IPS-NIHi7 (cell line): ENCODE data around the gene FICD.
A peak's percentile ranks its signal among the peaks of the same experiment; 100 is the strongest.
"Not testable (repeated sequence)": the region's sequence is repeated elsewhere in the genome, so short reads cannot be mapped to it uniquely, and the experiment has no call there.

Source experiments
- DNase-seq: peaks from one replicate; pipeline ENCODE4 v3.0.0; 2012; ENCODE audit warnings: mixed read lengths; ENCODE audit errors: extremely low spot score

Gene FICD

DNA sequence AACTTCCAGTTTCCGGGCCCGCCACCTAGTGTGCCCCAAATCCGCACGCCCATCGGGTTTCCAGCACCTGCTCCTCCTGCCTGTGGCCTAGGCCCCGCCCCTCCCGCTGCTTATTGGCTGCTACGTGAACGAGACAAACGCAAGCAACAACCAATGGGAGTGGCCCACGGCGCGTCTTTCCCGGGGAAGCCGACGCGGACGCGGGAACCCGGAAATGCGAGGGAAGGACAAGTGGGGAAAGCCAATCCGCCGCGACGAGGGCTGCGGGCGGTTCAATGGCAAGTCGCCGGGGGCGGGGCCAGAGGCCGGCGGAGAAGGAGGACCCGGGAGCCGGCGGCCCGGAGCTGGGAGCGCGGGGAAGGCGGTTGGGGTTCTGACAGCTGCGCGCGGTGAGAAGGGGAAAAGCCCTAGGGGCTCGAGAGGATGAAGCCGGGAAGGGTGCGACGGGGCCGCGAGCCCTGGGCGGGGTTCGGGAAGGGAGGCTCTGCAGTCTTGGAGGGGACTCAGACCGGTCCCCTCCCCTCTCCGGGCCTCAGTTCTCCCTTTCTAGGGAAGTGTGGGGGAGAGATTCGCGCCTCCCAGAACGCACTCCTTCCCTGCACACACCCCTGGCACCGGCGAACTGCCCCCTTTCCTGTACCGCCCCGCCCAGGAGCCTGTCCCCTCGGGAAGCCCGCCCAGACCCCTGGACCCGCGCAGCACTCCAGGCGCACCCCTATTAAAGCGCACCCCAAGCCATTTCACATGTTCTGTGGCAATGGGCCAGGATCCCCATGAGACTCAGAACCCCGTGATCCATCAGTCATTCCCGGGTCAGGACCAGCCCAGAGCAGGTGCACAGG, at the start of gene FICD:
Gene FICD (plus strand): TSS at position 305 of the 842 bp plus-strand sequence. CDS start 1,696 bp downstream, outside the sequence.
- peak; percentile 98 for DNase-seq

GRCh38 chr12:108465417-108465816, 49.7 kb upstream of the FICD start:
- DNase-seq, result no peak

DNA sequence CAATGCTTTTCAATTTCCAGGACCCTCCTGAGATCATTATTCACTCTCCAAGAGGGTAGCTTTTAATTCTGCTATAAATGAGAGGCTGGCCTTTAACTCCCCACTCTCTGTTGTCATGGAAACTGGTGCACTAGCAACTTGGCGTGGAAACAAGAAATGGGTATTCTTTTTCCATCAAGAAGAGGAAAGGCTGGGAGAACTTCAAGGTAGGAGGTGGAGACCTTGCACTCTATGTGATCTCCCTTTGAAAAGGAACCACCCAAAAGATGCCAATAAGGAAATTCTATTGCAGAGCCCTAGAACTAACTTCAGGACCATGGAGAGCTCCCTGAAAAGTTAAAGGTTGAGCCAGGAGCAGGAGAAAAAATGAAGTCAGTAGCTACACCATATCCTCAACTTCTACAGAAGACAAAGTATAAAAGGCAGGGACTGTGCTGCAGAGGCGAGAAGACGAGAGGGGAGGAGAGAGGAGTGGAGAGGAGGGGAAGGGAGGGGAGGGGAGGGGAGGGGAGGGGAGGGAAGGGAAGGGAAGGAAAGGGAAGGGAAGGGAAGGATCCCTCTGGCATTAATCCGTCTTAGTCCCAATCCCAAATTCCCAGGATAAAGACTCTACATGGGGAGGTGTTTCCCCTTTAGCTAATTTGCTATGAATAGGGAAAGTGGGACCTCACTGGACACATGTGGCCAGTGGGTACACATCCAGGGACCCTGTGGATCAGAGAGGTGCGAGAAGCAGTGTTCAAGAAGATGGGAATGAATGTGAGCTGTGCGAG, 46.7 kb upstream of the FICD start:
- peak; percentile 79 for DNase-seq

DNA sequence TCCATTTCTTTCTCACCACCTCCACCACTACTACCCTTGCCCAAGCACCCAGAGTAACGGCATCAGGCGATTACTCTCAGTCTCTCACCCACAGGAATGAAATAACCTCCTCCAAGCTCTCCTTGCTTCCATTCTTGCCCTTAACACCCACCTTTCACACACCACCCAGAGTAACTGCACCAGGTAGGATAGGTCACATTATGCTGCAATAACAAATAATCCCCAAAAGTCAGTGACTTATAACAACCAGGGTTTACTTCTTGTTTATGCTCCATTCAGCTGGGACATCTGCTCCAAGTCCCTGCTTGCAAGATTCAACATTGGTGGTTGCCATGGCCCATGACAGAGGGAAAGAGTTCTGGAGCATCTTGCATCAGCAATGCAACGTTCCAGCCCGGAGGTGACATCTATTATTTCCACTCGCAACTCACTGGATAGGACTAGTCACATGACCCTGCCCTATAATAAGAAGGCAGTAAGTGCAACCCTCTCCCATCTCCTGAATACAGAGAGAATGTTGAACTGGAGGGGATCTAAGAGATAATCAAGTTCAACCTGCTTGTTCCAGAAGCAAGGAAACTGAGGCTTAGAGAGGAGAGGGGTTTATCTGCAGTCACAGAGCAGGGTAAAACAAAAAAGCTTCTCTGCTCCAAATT, 41.5 kb upstream of the FICD start:
- DNase-seq, result no peak

- DNase-seq, result no peak
These were observed 39.7 kb upstream of the FICD start for GRCh38 chr12:108475396-108475795.

DNA sequence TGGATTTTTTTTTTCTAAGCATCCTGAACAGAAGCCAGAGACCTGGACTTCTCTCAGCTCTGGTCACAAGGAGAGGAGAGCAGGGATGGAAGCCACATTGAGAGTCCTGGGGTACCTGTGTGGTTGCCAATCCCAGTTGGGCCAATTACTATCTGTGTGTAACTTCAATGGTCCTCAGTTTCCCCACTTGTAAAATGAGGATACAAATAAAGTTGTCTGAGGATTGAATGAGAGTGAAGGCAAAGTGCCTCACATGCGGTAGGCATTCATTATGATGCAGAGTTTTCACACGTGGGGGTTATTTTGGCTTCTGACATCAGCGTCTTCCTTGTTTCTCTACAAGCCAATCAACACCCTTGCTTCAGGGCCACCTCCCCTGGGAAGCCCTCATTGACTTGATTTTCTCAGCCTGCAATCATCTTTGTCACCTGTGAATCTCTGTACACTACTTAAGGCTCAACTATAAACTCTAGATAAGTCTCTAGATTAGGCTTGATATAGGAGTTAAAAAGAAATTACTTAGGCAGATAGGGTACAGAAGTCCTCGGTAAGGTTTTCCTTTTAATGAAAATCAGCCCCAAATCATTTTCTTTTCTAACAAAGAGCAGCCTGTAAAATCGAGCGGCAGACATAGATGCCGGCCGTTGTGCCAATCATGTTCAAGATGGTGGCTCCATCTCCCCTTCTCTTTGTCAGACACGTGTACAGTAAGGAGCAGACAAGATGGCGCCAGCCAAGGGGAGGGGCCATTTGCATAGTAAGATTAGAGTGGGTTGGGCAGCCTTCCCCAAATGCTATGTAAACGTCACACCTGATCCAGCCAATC, 37.8 kb upstream of the FICD start:
- no peak for DNase-seq

GRCh38 chr12:108477881-108478259, 37.2 kb upstream of the FICD start:
- DNase-seq, result no peak

DNA sequence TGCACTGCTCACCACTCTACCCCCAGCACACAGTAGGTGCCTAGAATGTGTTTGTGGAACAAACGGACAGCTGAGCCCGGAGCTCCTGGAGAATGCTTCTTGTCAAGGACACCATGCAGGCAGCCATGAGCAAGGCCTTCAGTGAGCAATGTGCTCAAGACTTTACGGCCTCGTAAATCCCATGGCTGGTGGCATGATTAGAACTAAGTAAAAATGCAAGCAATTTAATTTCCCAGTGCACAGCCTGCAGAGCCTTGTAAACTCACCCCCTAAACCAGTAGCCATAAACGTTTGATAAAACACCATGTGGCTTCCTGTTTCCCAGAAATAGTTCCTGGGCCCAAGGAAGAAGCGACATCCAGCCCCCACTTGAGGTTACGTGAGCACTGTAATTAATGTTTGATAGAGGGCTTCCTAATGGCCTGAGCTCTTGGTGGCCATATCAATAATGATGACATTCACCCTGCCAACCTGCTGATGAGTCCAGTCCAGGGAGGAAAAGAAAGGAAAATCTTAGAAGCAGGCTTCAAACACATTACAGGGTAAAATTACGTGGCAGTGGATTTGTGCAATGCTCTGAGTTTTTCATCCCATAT, 36.4 kb upstream of the FICD start:
- DNase-seq, result no peak

DNA sequence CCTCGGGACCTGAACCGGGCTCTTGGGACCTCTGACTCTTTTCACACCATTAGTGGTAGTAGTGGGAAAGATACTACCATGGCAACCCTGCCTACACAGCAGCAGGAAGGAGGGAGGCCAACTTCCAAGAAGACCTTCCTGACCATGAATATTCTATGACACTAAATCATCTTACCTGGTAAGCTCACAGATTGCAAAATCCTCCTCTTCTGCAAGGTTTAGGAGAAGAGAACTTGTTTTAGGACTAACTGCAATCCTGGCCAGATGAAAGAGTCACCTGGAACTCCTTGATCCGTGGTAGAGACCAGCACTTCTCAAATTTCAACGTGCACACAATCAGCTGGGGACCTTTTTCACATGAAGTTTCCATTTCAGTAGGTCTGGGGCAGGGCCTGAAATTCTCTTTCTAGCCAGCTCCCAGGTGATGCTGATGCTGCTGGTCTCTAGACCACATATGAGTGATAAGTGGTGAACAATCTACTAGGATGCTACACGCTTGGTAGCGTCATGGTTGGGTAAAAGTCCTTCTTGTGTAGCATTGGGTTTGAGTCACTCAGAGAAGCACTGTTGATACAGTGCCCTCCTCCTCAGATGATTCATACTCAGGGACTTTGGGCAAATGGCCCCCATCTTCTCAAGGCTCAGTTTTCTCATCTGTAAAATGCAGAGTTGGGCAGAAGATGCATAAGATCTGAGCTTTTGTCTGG, 35.6 kb upstream of the FICD start:
- DNase-seq, result no peak

- no peak for DNase-seq
These were observed 32.3 kb upstream of the FICD start for GRCh38 chr12:108482717-108483212.

DNA sequence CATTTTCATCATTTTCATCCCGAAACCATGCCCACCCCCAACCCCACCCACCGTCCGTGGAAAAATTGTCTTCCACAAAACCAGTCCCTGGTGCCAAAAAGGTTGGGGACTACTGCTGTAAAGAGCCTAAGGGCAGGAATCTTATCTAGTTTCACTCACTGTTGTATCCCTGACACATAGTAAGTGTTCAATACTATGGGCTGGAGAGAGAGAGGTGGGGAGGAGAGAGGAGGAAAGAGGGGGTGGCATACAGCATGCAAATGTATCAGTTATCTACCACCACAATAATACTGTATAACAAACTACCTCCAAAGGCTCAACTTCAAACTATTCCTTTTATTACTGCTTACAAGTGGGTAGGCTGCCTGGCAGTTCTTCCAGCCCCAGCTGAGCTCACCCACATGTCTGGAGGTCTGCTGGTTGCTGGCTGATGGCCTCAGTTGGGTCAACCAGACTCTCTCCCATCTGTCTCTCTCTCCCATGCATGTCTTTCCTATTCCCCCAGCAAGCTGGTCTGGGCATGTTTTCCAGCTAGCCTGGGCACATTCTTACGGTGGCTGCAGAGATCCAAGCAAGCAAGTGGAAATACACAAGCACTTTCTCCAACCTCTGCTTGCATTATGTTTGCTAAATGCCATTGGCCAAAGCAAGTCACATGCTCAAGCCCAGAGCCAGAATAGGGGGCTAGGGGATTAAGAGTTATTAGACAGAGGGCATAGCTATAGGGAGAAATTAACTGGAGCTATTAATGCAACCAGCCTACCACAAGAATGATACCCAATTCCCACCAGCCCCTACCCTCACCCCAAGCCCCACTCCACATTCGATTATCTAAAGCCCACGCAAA, 31.6 kb upstream of the FICD start:
- no peak for DNase-seq

GRCh38 chr12:108484431-108484830, 30.6 kb upstream of the FICD start:
- no peak for DNase-seq

GRCh38 chr12:108484845-108485244, 30.2 kb upstream of the FICD start:
- DNase-seq, result no peak

DNA sequence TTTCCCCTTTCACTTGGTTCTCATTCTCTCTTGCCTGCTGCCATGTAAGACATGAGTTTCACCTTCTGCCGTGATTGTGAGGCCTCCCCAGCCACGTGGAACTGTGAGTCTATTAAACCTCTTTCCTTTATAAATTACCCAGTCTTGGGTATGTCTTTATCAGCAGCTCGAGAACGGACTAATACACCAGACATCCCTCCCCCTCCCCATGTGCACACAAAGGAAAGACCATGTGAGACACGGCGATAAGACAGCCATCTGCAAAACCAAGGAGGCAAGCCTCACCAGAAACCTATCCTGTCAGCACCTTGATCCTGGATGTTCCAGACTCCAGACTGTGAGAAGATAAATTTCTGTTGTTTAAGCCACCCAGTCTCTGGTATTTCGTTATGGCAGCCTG, 29.7 kb upstream of the FICD start:
- not testable (repeated sequence) for DNase-seq

- DNase-seq, result not testable (repeated sequence)
These were observed 28.0 kb upstream of the FICD start for GRCh38 chr12:108487029-108487428.

DNA sequence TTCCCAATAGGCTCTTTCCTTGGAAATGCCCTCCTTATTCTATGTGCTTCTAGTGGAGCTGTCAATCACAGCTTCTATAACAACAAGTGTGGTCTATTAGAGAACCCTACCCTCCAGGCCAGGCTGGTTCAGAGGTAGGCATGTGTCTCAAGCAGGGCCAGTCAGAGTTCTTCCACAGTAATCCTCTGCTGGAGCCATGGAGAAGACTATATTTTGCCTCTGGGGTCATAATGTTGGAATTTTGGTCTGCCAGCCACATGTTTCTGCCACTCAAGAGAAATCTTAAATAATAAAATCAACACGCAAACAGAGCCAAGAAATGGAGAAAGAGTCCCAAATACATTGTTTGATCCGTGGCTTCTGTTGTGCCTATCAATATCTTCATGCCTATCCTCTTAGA, 23.8 kb upstream of the FICD start:
- no peak for DNase-seq

GRCh38 chr12:108495054-108495453, 20.0 kb upstream of the FICD start:
- peak; percentile 74 for DNase-seq

DNA sequence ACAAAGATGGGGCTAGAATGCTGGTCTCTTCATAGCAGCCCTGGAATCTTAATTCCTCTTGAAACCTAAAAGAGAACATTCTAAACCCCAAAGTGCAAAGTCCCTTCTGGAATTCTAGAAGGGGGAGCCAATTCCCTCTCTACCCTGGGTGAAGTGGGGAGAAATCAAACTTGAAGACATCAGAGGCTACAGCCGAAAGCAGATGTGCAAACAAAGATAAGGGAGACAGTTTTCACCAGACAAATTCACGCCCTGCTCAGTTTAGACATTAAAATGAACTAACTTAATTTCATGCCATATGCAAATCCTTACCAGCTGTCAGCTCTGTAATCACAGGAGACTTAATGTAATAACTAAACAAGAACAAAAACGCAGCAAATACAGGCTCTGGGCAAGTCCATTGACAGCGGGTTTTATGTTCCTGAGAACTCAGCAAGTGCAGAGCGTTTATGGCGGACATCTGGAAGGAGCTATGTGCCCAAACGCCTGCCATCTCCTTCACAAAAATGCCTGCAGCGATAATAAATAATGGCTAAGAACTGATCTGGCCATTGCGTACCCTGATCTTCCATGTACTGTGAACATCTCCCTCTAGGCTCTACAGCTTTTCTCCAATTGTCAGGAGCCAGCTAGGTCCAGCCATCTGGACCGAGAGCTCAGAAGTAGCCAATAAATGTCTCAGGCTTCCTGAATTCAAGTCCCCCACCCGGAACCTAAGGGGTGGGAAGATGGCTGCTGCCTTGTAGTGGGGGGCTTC, 19.1 kb upstream of the FICD start:
- no peak for DNase-seq

DNA sequence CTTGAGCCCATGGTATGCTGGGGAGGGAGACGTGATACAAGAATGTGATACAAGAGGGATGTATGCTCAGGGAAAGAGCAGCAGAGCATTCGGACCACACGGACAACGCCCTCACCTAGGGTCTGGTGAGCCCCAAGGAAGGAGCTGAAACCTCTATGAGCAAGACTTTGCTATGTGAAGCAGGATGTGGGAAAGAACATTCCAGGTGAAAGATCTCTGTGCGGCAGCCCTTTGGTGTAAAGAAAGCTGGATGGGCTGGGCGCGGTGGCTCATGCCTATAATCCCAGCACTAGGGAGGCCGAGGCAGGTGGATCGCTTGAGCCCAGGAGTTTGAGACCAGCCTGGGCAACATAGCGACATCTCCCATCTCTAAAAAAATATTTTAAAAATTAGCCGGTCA, 16.9 kb upstream of the FICD start:
- no peak for DNase-seq
